ENCODE data around the gene UBE2O. TPM values are rescaled to one million over a fixed set of nuclear protein-coding genes. Genes with fewer than 3 reads are reported as not detected.

Gene UBE2O
- total RNA-seq, 1 donor from 2014 or later, result 19.3 TPM

DNA sequence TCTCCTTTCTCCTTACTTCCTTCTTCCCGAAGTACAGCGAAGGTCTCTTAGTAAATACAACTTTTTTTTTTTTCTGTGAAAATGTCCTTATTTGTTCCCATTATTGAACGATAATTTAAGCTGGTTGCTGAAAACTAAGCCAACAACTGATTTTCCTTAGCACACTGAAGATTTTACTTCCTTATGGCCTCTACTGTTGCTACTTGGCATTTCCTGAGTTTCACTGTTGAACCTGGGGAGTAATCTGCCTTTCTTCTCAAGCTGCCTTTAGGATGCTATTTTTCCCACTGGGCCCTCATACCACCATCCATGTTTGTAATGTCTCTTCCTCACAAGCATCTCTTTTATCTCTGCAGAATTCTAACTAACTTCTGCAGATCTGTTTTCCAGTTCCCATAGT lies 26.1 kb downstream of the UBE2O start:
- Histone ChIP-seq H3K27ac (no peak overlapping the region), H3K4me3 (no peak overlapping the region), H3K4me1 (peaks cover 21% of the 10 kb centered on the region), H3K36me3 (no peaks in the 10 kb centered on the region), H3K9me3 (no peaks in the 10 kb centered on the region), H3K27me3 (no peaks in the 10 kb centered on the region)
- DNase-seq, result no peak
- ATAC-seq, result no peak
- intact Hi-C loops (cut with DNase I), result no loop called here
- TF ChIP-seq, protein P1, sequence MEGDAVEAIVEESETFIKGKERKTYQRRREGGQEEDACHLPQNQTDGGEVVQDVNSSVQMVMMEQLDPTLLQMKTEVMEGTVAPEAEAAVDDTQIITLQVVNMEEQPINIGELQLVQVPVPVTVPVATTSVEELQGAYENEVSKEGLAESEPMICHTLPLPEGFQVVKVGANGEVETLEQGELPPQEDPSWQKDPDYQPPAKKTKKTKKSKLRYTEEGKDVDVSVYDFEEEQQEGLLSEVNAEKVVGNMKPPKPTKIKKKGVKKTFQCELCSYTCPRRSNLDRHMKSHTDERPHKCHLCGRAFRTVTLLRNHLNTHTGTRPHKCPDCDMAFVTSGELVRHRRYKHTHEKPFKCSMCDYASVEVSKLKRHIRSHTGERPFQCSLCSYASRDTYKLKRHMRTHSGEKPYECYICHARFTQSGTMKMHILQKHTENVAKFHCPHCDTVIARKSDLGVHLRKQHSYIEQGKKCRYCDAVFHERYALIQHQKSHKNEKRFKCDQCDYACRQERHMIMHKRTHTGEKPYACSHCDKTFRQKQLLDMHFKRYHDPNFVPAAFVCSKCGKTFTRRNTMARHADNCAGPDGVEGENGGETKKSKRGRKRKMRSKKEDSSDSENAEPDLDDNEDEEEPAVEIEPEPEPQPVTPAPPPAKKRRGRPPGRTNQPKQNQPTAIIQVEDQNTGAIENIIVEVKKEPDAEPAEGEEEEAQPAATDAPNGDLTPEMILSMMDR (IDR thresholded peaks at IDR 0.05), result no peak

DNA sequence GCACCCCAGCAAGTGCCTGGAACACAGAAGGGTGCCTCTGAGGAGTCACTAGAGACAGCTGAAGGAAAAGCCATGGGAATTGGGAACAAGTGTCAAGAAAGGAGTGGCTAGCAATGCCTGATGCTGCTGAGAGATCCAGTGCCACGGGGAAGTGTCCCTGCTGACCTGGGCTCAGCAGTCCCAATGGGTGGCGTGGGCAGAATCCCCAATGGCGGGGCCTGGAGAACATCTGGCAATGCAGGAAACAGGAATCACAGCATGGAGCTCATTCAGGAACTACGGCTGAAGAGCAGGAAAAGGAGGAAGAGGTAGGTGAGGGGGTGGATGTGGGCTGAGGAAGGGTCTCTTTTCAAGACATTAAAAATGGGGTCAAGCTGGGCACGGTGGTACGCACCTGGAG lies 30.1 kb downstream of the UBE2O start:
- no peaks in the 10 kb centered on the region for H3K27me3 ChIP-seq
- intact Hi-C loops (cut with DNase I), result no loop called here
- TF ChIP-seq, protein P1 (IDR thresholded peaks at IDR 0.05), result no peak

DNA sequence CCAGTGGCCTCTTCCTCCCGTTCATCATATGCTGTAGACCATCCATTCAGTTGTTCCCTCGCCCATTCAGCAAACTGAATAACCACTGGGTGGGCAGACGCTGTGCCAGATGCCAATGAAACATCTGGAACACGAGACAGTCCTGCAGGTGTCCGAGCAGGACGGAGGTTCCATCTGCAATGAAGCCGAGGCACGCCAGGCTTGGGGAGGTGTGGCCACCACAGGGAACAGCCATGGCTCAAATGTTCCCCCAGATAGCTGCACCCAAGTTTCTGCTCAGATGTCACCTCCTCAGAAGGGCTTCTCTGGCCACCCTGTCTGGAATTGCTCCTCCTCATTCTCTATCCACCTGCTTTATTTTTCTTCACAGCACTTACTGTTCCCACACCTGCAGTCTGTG lies 30.5 kb downstream of the UBE2O start:
- H3K36me3 ChIP-seq, result no peaks in the 10 kb centered on the region
- TF ChIP-seq, protein P1 (IDR thresholded peaks at IDR 0.05), result no peak
- no peaks in the 10 kb centered on the region for H3K9me3 ChIP-seq
- H3K27ac ChIP-seq, result no peak overlapping the region
- no peaks in the 10 kb centered on the region for H3K27me3 ChIP-seq
- peaks cover 12% of the 10 kb centered on the region for H3K4me1 ChIP-seq
- ATAC-seq, result no peak
- intact Hi-C loops (cut with DNase I), result no loop called here
- no peak for DNase-seq
- no peak overlapping the region for H3K4me3 ChIP-seq

More for the DNA sequence above, 30.1 kb downstream of the UBE2O start:
- H3K27ac ChIP-seq, result no peak overlapping the region
- peaks cover 16% of the 10 kb centered on the region for H3K4me1 ChIP-seq
- DNase-seq (no peak), ATAC-seq (no peak)
- no peak overlapping the region for H3K4me3 ChIP-seq
- H3K9me3 ChIP-seq, result no peaks in the 10 kb centered on the region
- H3K36me3 ChIP-seq, result no peaks in the 10 kb centered on the region

DNA sequence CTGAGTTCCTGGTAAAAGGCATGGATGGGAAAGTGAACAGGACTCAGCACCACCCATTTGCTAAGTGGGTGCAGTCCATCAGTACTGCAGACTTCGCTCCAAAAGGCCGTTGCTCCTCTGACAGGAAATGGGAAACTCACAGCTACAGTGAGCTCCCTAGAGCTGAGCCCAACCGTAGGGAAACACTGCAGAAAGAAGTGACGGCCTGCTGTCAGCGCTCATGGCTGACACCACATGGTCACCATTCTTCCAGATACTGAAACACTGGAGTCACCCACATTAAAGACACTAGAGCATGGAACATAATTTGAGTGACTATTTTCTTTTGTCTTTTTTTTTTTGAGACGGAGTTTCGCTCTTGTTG lies 31.9 kb downstream of the UBE2O start:
- H3K27me3 ChIP-seq, result no peaks in the 10 kb centered on the region
- H3K27ac ChIP-seq, result no peak overlapping the region
- DNase-seq (no peak), ATAC-seq (peak; percentile 16)
- H3K9me3 ChIP-seq, result no peaks in the 10 kb centered on the region
- intact Hi-C loops (cut with DNase I), result no loop called here
- TF ChIP-seq, protein P1 (IDR thresholded peaks at IDR 0.05), result no peak
- no peaks in the 10 kb centered on the region for H3K36me3 ChIP-seq
- peaks cover 9% of the 10 kb centered on the region for H3K4me1 ChIP-seq
- no peak overlapping the region for H3K4me3 ChIP-seq

DNA sequence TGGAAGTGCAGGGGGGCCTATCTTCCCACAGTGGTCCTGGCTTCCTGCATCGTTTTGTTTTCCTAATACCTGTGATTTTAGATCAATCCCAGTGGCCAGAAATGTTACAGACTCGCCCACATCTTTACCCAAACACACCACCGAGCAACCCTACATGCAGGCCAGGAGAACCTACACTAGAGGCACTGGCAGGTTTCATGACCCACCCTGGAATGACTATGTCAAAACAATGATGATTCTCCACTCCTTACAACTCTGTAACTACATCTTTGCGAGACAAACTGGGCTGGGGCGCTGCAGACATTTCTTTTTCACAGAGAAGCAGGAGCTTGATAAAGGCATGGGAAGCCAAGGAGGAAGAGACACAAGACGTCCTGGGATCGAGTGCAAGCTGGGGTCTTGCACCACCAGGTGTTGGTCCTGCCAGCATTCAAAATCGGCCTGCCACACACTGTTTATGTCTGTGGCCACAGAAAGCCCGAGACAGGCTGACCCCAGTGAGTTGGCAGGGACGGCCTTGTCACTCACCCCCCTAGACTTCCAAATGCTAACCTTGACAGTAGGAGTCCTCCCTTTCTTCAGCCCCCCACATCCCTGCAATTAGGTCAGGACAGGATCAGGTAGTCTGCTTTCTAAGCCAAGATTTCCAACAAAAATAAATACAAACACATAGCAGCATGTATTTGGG lies 32.5 kb downstream of the UBE2O start:
- no peaks in the 10 kb centered on the region for H3K36me3 ChIP-seq
- no peaks in the 10 kb centered on the region for H3K9me3 ChIP-seq
- H3K4me3 ChIP-seq, result no peak overlapping the region
- H3K27me3 ChIP-seq, result no peaks in the 10 kb centered on the region
- ATAC-seq, result no peak
- TF ChIP-seq, protein P1 (IDR thresholded peaks at IDR 0.05), result no peak
- no peak overlapping the region for H3K27ac ChIP-seq
- peaks cover 9% of the 10 kb centered on the region for H3K4me1 ChIP-seq
- intact Hi-C loops (cut with DNase I), result no loop called here
- no peak for DNase-seq
